AG09309 (cell line): Measurements from ENCODE around the gene CADM1.

ENCODE experiments used
- DNase-seq: peaks from one replicate; pipeline ENCODE4 v3.0.0-alpha.2; 2010; ENCODE audit warnings: low read depth
- H3K4me3 ChIP-seq: 2 replicates; pipeline ENCODE4 v1.5.1; 2011; ENCODE audit warnings: mild to moderate bottlenecking, low read depth, low read length, moderate library complexity; ENCODE audit not compliant: control insufficient read depth
- CTCF ChIP-seq: IDR thresholded peaks from 2 replicates; pipeline ENCODE4 v1.5.1; 2011; ENCODE audit warnings: mild to moderate bottlenecking, low read depth, low read length, inconsistent platforms; ENCODE audit not compliant: insufficient read depth, control insufficient read depth; ENCODE audit errors: missing control alignments

The CADM1 gene

GRCh38 chr11:115185931-115186330, 318.3 kb downstream of the CADM1 start:
- DNase-seq: no peak
- no peak for TF ChIP-seq CTCF

GRCh38 chr11:115185507-115185906, 318.7 kb downstream of the CADM1 start:
- no peak for TF ChIP-seq CTCF
- no peak for DNase-seq
- H3K4me3 ChIP-seq: no peak overlapping the region

More at GRCh38 chr11:115185931-115186330, 318.3 kb downstream of the CADM1 start:
- no peak overlapping the region for H3K4me3 ChIP-seq

GRCh38 chr11:115184901-115185300, 319.3 kb downstream of the CADM1 start:
- no peak for TF ChIP-seq CTCF
- no peak for DNase-seq
- H3K4me3 ChIP-seq: no peak overlapping the region

- TF ChIP-seq CTCF: no peak
- no peak for DNase-seq
- no peak overlapping the region for H3K4me3 ChIP-seq
Observed at GRCh38 chr11:115183830-115184229, 320.4 kb downstream of the CADM1 start.

GRCh38 chr11:115183136-115183535, 321.1 kb downstream of the CADM1 start:
- TF ChIP-seq CTCF: no peak
- no peak for DNase-seq
- no peak overlapping the region for H3K4me3 ChIP-seq

- TF ChIP-seq CTCF: no peak
- no peak for DNase-seq
- no peak overlapping the region for H3K4me3 ChIP-seq
Observed at GRCh38 chr11:115182282-115182955, 321.8 kb downstream of the CADM1 start.

- no peak for DNase-seq
- H3K4me3 ChIP-seq: no peak overlapping the region
- TF ChIP-seq CTCF: no peak
Observed at GRCh38 chr11:115181538-115181937, 322.7 kb downstream of the CADM1 start.
